A172 (cell line): Measurements from ENCODE around the gene SYS1. TPM values are rescaled to one million over a fixed set of nuclear protein-coding genes. Genes with fewer than 3 reads are reported as not detected.

Experiments
- DNase-seq: peaks from one replicate; pipeline ENCODE4 v3.0.0-alpha.2; 2015; ENCODE audit warnings: low spot score
- total RNA-seq: library from RNA; depleted of rRNA; stranded (reverse); fragments of >200 nt; shearing (Covaris generic); gene quantifications from 2 replicates; pipeline ENCODE4 v1.2.3, GENCODE V29; 2014; rRNA removed

Gene SYS1
- total RNA-seq, 1 experiment from 2014 or later, result 14.5 TPM

GRCh38 chr20:45415822-45416637 lies 53.1 kb downstream of the SYS1 start, which contains the start of gene PIGT:
Gene PIGT (plus strand): TSS chr20:45416141. CDS start chr20:45416157, 16 bp downstream.
- DNase-seq, result peak; percentile 79

- DNase-seq, result no peak
These were observed 54.0 kb downstream of the SYS1 start for GRCh38 chr20:45416917-45417316.

Other genes with a start within 250 kb of the SYS1 start
- gene WFDC5, start 248.0 kb upstream of the SYS1 start, total RNA-seq, result not detected in 2 replicates
- gene WFDC12, start 238.7 kb upstream of the SYS1 start, total RNA-seq, result not detected in 2 replicates
- gene PI3, start 188.3 kb upstream of the SYS1 start, total RNA-seq, result not detected in 2 replicates
- not detected in 2 replicates for gene SEMG1, start 156.1 kb upstream of the SYS1 start, total RNA-seq
- not detected in 2 replicates for gene SEMG2, start 141.8 kb upstream of the SYS1 start, total RNA-seq
- 0.33 TPM in 1 of 2 replicates, not detected in the other for gene SLPI, start 108.6 kb upstream of the SYS1 start, total RNA-seq
- gene RBPJL, start 56.3 kb upstream of the SYS1 start, total RNA-seq, result not detected in 2 replicates
- gene MATN4, start 54.9 kb upstream of the SYS1 start, total RNA-seq, result not detected in 2 replicates
- 42.4 and 43.9 TPM in 2 replicates for gene SDC4, start 14.7 kb upstream of the SYS1 start, total RNA-seq
- gene TP53TG5, start 15.2 kb downstream of the SYS1 start, total RNA-seq, result not detected in 2 replicates
- gene DBNDD2, start 45.1 kb downstream of the SYS1 start, total RNA-seq, result 1.7 and 7.0 TPM in 2 replicates
- gene PIGT, start 53.0 kb downstream of the SYS1 start, total RNA-seq, result 78.8 and 86.0 TPM in 2 replicates
- not detected in 2 replicates for gene WFDC2, start 106.6 kb downstream of the SYS1 start, total RNA-seq
- not detected in 2 replicates for gene SPINT3, start 152.5 kb downstream of the SYS1 start, total RNA-seq
- not detected in 2 replicates for gene WFDC6, start 176.3 kb downstream of the SYS1 start, total RNA-seq
- not detected in 2 replicates for gene EPPIN, start 184.2 kb downstream of the SYS1 start, total RNA-seq
- gene WFDC8, start 216.1 kb downstream of the SYS1 start, total RNA-seq, result not detected in 2 replicates